Endothelial cell (in vitro differentiated cells): ENCODE measurements around the gene FAM83B. TPM values are rescaled to one million over a fixed set of nuclear protein-coding genes. Genes with fewer than 3 reads are reported as not detected.

Experiments
- DNase-seq: peaks from one replicate; pipeline ENCODE4 v3.0.0; 2021; ENCODE audit warnings: low spot score
- H3K27ac Mint-ChIP-seq: one replicate; pipeline ENCODE4 v1.8.0; 2021; ENCODE audit warnings: mixed read lengths, inconsistent platforms; ENCODE audit not compliant: unreplicated experiment
- H3K27me3 Mint-ChIP-seq: one replicate; pipeline ENCODE4 v1.8.0; 2021; ENCODE audit warnings: mild to moderate bottlenecking, moderate library complexity, mixed read lengths, inconsistent platforms; ENCODE audit not compliant: unreplicated experiment
- H3K36me3 Mint-ChIP-seq: one replicate; pipeline ENCODE4 v1.8.0; 2021; ENCODE audit warnings: mild to moderate bottlenecking, low read depth, mixed read lengths, inconsistent platforms; ENCODE audit not compliant: unreplicated experiment
- H3K4me1 Mint-ChIP-seq: one replicate; pipeline ENCODE4 v1.8.0; 2021; ENCODE audit warnings: mild to moderate bottlenecking, mixed read lengths, inconsistent platforms; ENCODE audit not compliant: unreplicated experiment
- H3K4me3 Mint-ChIP-seq: one replicate; pipeline ENCODE4 v1.8.0; 2021; ENCODE audit warnings: mild to moderate bottlenecking, mixed read lengths, inconsistent platforms; ENCODE audit not compliant: unreplicated experiment
- H3K9me3 Mint-ChIP-seq: one replicate; pipeline ENCODE4 v1.8.0; 2021; ENCODE audit warnings: mixed read lengths, inconsistent platforms; ENCODE audit not compliant: unreplicated experiment
- CTCF ChIP-seq: fragments of 200-600 bp; sonication (generic); IDR thresholded peaks from one replicate; pipeline ENCODE4 v1.5.0; 2021; ENCODE audit warnings: antibody characterized with exemption; ENCODE audit not compliant: unreplicated experiment
- total RNA-seq: library from RNA; stranded (reverse); fragmentation: NEBNext Ultra II Directional; extraction: Animal tissue kit (Norgen Biotek cat#: 25700); gene quantifications from one replicate; pipeline ENCODE4 v1.2.1, GENCODE V29; 2021; ENCODE audit not compliant: unreplicated experiment

FAM83B gene
- total RNA-seq, 1 donor from 2014 or later: 1.1 TPM

- H3K27ac Mint-ChIP-seq: no peak overlapping the region
- peaks cover 2% of the 10 kb centered on the region for H3K27me3 Mint-ChIP-seq
- no peaks in the 10 kb centered on the region for H3K36me3 Mint-ChIP-seq
- H3K9me3 Mint-ChIP-seq: no peaks in the 10 kb centered on the region
- no peak for DNase-seq
- no peak overlapping the region for H3K4me3 Mint-ChIP-seq
- H3K4me1 Mint-ChIP-seq: no peaks in the 10 kb centered on the region
- TF ChIP-seq CTCF: no peak
Observed at GRCh38 chr6:54990001-54990400, 143.4 kb downstream of the FAM83B start.
